GM12878 (cell line): ENCODE results near the gene TBCK.

Experiments
- BCL11A ChIP-seq: IDR thresholded peaks from 2 replicates; pipeline ENCODE4 v1.6.1; 2011; ENCODE audit warnings: low read depth, low read length
- NBN ChIP-seq: fragments of 450-650 bp; IDR thresholded peaks from 2 replicates; pipeline ENCODE4 v1.6.1; 2016
- RB1 ChIP-seq: fragments of 450-650 bp; formaldehyde crosslinking; IDR thresholded peaks from 2 replicates; pipeline ENCODE4 v1.6.1; 2017; ENCODE audit warnings: mild to moderate bottlenecking, borderline replicate concordance
- ZBED1 ChIP-seq: IDR thresholded peaks from 2 replicates; pipeline ENCODE4 v1.6.1; 2016; ENCODE audit warnings: borderline replicate concordance

GRCh38 chr4:105998171-105999063, 317.6 kb downstream of the TBCK start:
- TF ChIP-seq ZBED1: no peak
- no peak for TF ChIP-seq NBN
- TF ChIP-seq BCL11A: no peak
- no peak for TF ChIP-seq RB1
